GM12891 (cell line): ENCODE measurements around the gene EGFL7.

ENCODE experiments used
- POLR2A ChIP-seq: IDR thresholded peaks from 2 replicates; pipeline ENCODE4 v1.6.1; 2011; ENCODE audit warnings: low read depth, low read length, control low read depth
- POLR2AphosphoS5 ChIP-seq: IDR thresholded peaks from 2 replicates; pipeline ENCODE4 v1.6.1; 2011; ENCODE audit warnings: low read depth, low read length, control low read depth
- POU2F2 ChIP-seq: IDR thresholded peaks from 2 replicates; pipeline ENCODE4 v1.6.1; 2011; ENCODE audit warnings: low read depth, mild to moderate bottlenecking, control low read depth, low read length, moderate library complexity
- TAF1 ChIP-seq: IDR thresholded peaks from 2 replicates; pipeline ENCODE4 v1.6.1; 2011; ENCODE audit warnings: low read depth, low read length, control low read depth

GRCh38 chr9:136719195-136719880 is 56.6 kb downstream of the EGFL7 start:
- no peak for TF ChIP-seq TAF1
- TF ChIP-seq POLR2A = no peak
- no peak for TF ChIP-seq POU2F2
- TF ChIP-seq POLR2AphosphoS5 = no peak
